Measurements from ENCODE around the gene HSPB7.
A peak's percentile ranks its signal among the peaks of the same experiment; 100 is the strongest.

HSPB7 gene

GRCh38 chr1:15972409-15972808 is 45.4 kb downstream of the HSPB7 start:
- TF ChIP-seq CTCF (conservative IDR thresholded peaks at IDR 0.05; ENCODE audit: control insufficient read depth, insufficient read depth, low read depth, low read length), result no peak
- no peak overlapping the region for H3K4me3 ChIP-seq (ENCODE audit: control insufficient read depth, low read depth, low read length)

GRCh38 chr1:15970911-15971310 is 46.9 kb downstream of the HSPB7 start:
- no peak overlapping the region for H3K4me3 ChIP-seq (ENCODE audit: control insufficient read depth, low read depth, low read length)
- no peak for TF ChIP-seq CTCF (conservative IDR thresholded peaks at IDR 0.05; ENCODE audit: control insufficient read depth, insufficient read depth, low read depth, low read length)
- DNase-seq (ENCODE audit: low read depth), result no peak

More at GRCh38 chr1:15972409-15972808, 45.4 kb downstream of the HSPB7 start:
- DNase-seq (ENCODE audit: low read depth), result no peak

GRCh38 chr1:15969321-15969880 is 48.4 kb downstream of the HSPB7 start:
- no peak for DNase-seq (ENCODE audit: low read depth)
- TF ChIP-seq CTCF (conservative IDR thresholded peaks at IDR 0.05; ENCODE audit: control insufficient read depth, insufficient read depth, low read depth, low read length), result no peak
- no peak overlapping the region for H3K4me3 ChIP-seq (ENCODE audit: control insufficient read depth, low read depth, low read length)

- no peak overlapping the region for H3K4me3 ChIP-seq (ENCODE audit: control insufficient read depth, low read depth, low read length)
- no peak for TF ChIP-seq CTCF (conservative IDR thresholded peaks at IDR 0.05; ENCODE audit: control insufficient read depth, insufficient read depth, low read depth, low read length)
- DNase-seq (ENCODE audit: low read depth), result no peak
Measured at GRCh38 chr1:15968172-15968571, 49.7 kb downstream of the HSPB7 start.

GRCh38 chr1:15966956-15967344 is 50.9 kb downstream of the HSPB7 start:
- no peak overlapping the region for H3K4me3 ChIP-seq (ENCODE audit: control insufficient read depth, low read depth, low read length)
- no peak for TF ChIP-seq CTCF (conservative IDR thresholded peaks at IDR 0.05; ENCODE audit: control insufficient read depth, insufficient read depth, low read depth, low read length)
- DNase-seq (ENCODE audit: low read depth), result no peak

- TF ChIP-seq CTCF (conservative IDR thresholded peaks at IDR 0.05; ENCODE audit: control insufficient read depth, insufficient read depth, low read depth, low read length), result no peak
- DNase-seq (ENCODE audit: low read depth), result peak; percentile 78
- no peak overlapping the region for H3K4me3 ChIP-seq (ENCODE audit: control insufficient read depth, low read depth, low read length)
Measured at GRCh38 chr1:15966081-15966955, 51.5 kb downstream of the HSPB7 start.

All from fibroblast of mammary gland (primary cell).